ENCODE measurements around the gene LRRC3C. TPM values are rescaled to one million over a fixed set of nuclear protein-coding genes. Genes with fewer than 3 reads are reported as not detected.

The LRRC3C gene
- polyA plus RNA-seq, 3 donors = not detected

GRCh38 chr17:39929646-39930407 is 2.3 kb downstream of the LRRC3C start:
- no peak overlapping the region for H3K4me3 ChIP-seq (replicated peaks in 1 of 3; ENCODE audit: low read depth in 2 of 3, low read length in 3 of 3)
- no peak for DNase-seq
- H3K9me3 Mint-ChIP-seq = peaks cover 0 to 2% (median 0%) of the 10 kb centered on the region in 7 donors
- H3K4me1 Mint-ChIP-seq = peaks cover 38% of the 10 kb centered on the region
- no peak overlapping the region for H3K4me2 ChIP-seq (replicated peaks; ENCODE audit: extremely low read depth, low read length, poor library complexity, severe bottlenecking)
- peak overlapping the region in 3 of 7 donors; percentile 24 to 80 (median 75) for H3K27ac Mint-ChIP-seq
- no peak overlapping the region for H3K27ac ChIP-seq (ENCODE audit: low read depth in 1 of 2, low read length in 2 of 2)
- no peak overlapping the region for H3K9ac ChIP-seq (ENCODE audit: insufficient read depth, low read length, poor library complexity, severe bottlenecking)
- H3K4me1 ChIP-seq (ENCODE audit: control insufficient read depth in 1 of 2, insufficient read depth in 2 of 2, low read length in 2 of 2) = peaks cover 26 to 44% of the 10 kb centered on the region in 2 donors
- peaks cover 25% of the 10 kb centered on the region for H3K79me2 ChIP-seq (ENCODE audit: insufficient read depth, low read length)
- no peak for TF ChIP-seq CTCF (IDR thresholded peaks at IDR 0.05)
- 100% methylated on average over 3 of the region's 5 CpGs for WGBS (ENCODE audit: insufficient coverage)
- H3K9me3 ChIP-seq (replicated peaks in 1 of 2; ENCODE audit: control insufficient read depth in 1 of 2, insufficient read depth in 1 of 2, low read length in 2 of 2) = no peaks in the 10 kb centered on the region
- H3K4me3 Mint-ChIP-seq = no peak overlapping the region
- H3K36me3 Mint-ChIP-seq = no peaks in the 10 kb centered on the region
- no peaks in the 10 kb centered on the region for H3K36me3 ChIP-seq (replicated peaks in 1 of 2; ENCODE audit: control insufficient read depth in 1 of 2, insufficient read depth in 2 of 2, low read length in 2 of 2)
- H3K27me3 Mint-ChIP-seq (ENCODE audit: low read depth in 3 of 3) = peaks cover 0 to 2% (median 0%) of the 10 kb centered on the region in 3 donors
- no peak overlapping the region for H2AFZ ChIP-seq (ENCODE audit: insufficient read depth, low read depth, low read length, poor library complexity, severe bottlenecking)
- H4K20me1 ChIP-seq (ENCODE audit: insufficient read depth, low read length) = peaks cover 11% of the 10 kb centered on the region
- intact Hi-C loops (cut with micrococcal nuclease) = loop anchor here in 1 of 2 donors (10.0 kb wide), 1 partner anchor 55 kb away; the partner anchor contains the start of gene PSMD3
- H3K27me3 ChIP-seq (ENCODE audit: control insufficient read depth in 2 of 2, insufficient read depth in 2 of 2, low read length in 2 of 2) = no peaks in the 10 kb centered on the region

GRCh38 chr17:39933912-39934311 is 6.4 kb downstream of the LRRC3C start:
- TF ChIP-seq CTCF (IDR thresholded peaks at IDR 0.05) = no peak
- Histone ChIP-seq H3K4me2 (replicated peaks; ENCODE audit: extremely low read depth, low read length, poor library complexity, severe bottlenecking) (no peak overlapping the region), H3K36me3 (replicated peaks in 1 of 2; ENCODE audit: control insufficient read depth in 1 of 2, insufficient read depth in 2 of 2, low read length in 2 of 2) (no peaks in the 10 kb centered on the region), H3K27me3 (ENCODE audit: control insufficient read depth in 2 of 2, insufficient read depth in 2 of 2, low read length in 2 of 2) (no peaks in the 10 kb centered on the region), H3K27ac (ENCODE audit: low read depth in 1 of 2, low read length in 2 of 2) (no peak overlapping the region), H3K9ac (ENCODE audit: insufficient read depth, low read length, poor library complexity, severe bottlenecking) (no peak overlapping the region), H3K9me3 (replicated peaks in 1 of 2; ENCODE audit: control insufficient read depth in 1 of 2, insufficient read depth in 1 of 2, low read length in 2 of 2) (no peaks in the 10 kb centered on the region), H3K79me2 (ENCODE audit: insufficient read depth, low read length) (no peaks in the 10 kb centered on the region), H4K20me1 (ENCODE audit: insufficient read depth, low read length) (no peaks in the 10 kb centered on the region), H3K4me3 (replicated peaks in 1 of 3; ENCODE audit: low read depth in 2 of 3, low read length in 3 of 3) (no peak overlapping the region), H2AFZ (ENCODE audit: insufficient read depth, low read depth, low read length, poor library complexity, severe bottlenecking) (no peak overlapping the region), H3K4me1 (ENCODE audit: control insufficient read depth in 1 of 2, insufficient read depth in 2 of 2, low read length in 2 of 2) (peaks cover 2 to 8% of the 10 kb centered on the region in 2 donors)
- WGBS (ENCODE audit: insufficient coverage) = 95% methylated on average over 4 of the region's 5 CpGs
- Mint-ChIP-seq H3K27me3 (ENCODE audit: low read depth in 3 of 3) (no peaks in the 10 kb centered on the region), H3K4me3 (no peak overlapping the region), H3K4me1 (peaks cover 8% of the 10 kb centered on the region), H3K9me3 (peaks cover 0 to 2% (median 0%) of the 10 kb centered on the region in 7 donors), H3K36me3 (no peaks in the 10 kb centered on the region), H3K27ac (no peak overlapping the region)
- DNase-seq = no peak
- intact Hi-C loops (cut with micrococcal nuclease) = no loop called here
